H1 (cell line): ENCODE results near the gene CEP192. TPM values are rescaled to one million over a fixed set of nuclear protein-coding genes. Genes with fewer than 3 reads are reported as not detected.

Experiments
- EZH2 ChIP-seq: fragments of 200-600 bp; sonication (generic); IDR thresholded peaks from 2 replicates; pipeline ENCODE4 v1.7.1; 2012; ENCODE audit warnings: low read depth, mild to moderate bottlenecking, moderate library complexity, low read length, inconsistent platforms; ENCODE audit not compliant: severe bottlenecking
- KDM5A ChIP-seq: fragments of 200-600 bp; IDR thresholded peaks from 2 replicates; pipeline ENCODE4 v1.7.1; 2012; ENCODE audit warnings: mild to moderate bottlenecking, low read length, inconsistent platforms, mixed read lengths
- POU5F1 ChIP-seq: IDR thresholded peaks from 2 replicates; pipeline ENCODE4 v1.6.1; 2011; ENCODE audit warnings: low read depth, mild to moderate bottlenecking, low read length, moderate library complexity
- SIN3A ChIP-seq, 2 experiments: IDR thresholded peaks in 1 of 2; conservative IDR thresholded peaks in 1 of 2; 2 replicates each; pipeline ENCODE4 v1.6.1; 2011 to 2012; ENCODE audit warnings: low read length in 2 of 2, improper control_type of control experiment in 1 of 2, low read depth in 1 of 2, mild to moderate bottlenecking in 1 of 2
- SRF ChIP-seq: IDR thresholded peaks from 2 replicates; pipeline ENCODE4 v1.6.1; 2011; ENCODE audit warnings: mild to moderate bottlenecking, low read depth, low read length, moderate library complexity
- USF2 ChIP-seq: IDR thresholded peaks from 2 replicates; pipeline ENCODE4 v1.6.1; 2011; ENCODE audit warnings: low read length, improper control_type of control experiment
- polyA plus RNA-seq, 7 experiments: library from polyadenylated mRNA; depleted of rRNA in 3 of 7; stranded (reverse) in 5 of 7; unstranded in 2 of 7; fragments of >200 nt in 5 of 7; fragments of 200-250 nt in 2 of 7; gene quantifications; 1 replicate in 5 of 7; 2 replicates in 1 of 7; 4 replicates in 1 of 7; pipeline versions ENCODE4 v1.2.1 to v1.2.3, GENCODE V29; 2011 to 2013; ENCODE audit warnings: missing spikeins in 2 of 7, mixed read lengths in 2 of 7
- total RNA-seq: library from RNA; stranded (reverse); fragmentation: NEBNext Ultra II Directional; extraction: Animal tissue kit (Norgen Biotek cat#: 25700); gene quantifications from 2 replicates; pipeline ENCODE4 v1.2.1, GENCODE V29; 2021
- TF ChIP-seq, protein P1 (sequence below): fragments of 300-600 bp; sonication (generic); IDR thresholded peaks from 2 replicates; pipeline ENCODE4 v1.7.1; 2012; ENCODE audit warnings: low read length, moderate library complexity, mild to moderate bottlenecking, inconsistent platforms; ENCODE audit not compliant: insufficient replicate concordance

Gene CEP192
- total and polyA plus RNA-seq, 2 of the 8 experiments (the other 6 are each of a cell fraction or from before 2014, with no cell fraction given), result 13.4 to 23.1 TPM

DNA sequence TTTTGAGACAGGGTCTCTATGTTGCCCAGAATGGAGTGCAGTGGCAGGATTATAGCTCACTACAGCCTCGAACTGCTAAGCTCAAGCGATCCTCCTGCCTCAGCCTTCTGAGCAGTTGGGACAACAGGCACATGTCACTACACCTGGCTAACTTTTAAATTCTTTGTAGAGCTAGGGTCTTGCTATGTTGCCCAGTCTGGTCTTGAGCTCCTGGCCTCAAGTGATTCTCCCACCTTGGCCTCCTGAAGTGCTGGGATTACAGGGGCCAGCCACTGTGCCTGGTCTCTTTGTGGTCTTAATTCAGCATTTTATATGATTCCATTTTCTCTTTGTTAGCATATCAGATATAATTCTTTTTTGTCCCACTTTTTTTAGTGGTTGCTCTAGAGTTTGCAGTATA lies 34.1 kb downstream of the CEP192 start (continued):
- TF ChIP-seq, protein P1, sequence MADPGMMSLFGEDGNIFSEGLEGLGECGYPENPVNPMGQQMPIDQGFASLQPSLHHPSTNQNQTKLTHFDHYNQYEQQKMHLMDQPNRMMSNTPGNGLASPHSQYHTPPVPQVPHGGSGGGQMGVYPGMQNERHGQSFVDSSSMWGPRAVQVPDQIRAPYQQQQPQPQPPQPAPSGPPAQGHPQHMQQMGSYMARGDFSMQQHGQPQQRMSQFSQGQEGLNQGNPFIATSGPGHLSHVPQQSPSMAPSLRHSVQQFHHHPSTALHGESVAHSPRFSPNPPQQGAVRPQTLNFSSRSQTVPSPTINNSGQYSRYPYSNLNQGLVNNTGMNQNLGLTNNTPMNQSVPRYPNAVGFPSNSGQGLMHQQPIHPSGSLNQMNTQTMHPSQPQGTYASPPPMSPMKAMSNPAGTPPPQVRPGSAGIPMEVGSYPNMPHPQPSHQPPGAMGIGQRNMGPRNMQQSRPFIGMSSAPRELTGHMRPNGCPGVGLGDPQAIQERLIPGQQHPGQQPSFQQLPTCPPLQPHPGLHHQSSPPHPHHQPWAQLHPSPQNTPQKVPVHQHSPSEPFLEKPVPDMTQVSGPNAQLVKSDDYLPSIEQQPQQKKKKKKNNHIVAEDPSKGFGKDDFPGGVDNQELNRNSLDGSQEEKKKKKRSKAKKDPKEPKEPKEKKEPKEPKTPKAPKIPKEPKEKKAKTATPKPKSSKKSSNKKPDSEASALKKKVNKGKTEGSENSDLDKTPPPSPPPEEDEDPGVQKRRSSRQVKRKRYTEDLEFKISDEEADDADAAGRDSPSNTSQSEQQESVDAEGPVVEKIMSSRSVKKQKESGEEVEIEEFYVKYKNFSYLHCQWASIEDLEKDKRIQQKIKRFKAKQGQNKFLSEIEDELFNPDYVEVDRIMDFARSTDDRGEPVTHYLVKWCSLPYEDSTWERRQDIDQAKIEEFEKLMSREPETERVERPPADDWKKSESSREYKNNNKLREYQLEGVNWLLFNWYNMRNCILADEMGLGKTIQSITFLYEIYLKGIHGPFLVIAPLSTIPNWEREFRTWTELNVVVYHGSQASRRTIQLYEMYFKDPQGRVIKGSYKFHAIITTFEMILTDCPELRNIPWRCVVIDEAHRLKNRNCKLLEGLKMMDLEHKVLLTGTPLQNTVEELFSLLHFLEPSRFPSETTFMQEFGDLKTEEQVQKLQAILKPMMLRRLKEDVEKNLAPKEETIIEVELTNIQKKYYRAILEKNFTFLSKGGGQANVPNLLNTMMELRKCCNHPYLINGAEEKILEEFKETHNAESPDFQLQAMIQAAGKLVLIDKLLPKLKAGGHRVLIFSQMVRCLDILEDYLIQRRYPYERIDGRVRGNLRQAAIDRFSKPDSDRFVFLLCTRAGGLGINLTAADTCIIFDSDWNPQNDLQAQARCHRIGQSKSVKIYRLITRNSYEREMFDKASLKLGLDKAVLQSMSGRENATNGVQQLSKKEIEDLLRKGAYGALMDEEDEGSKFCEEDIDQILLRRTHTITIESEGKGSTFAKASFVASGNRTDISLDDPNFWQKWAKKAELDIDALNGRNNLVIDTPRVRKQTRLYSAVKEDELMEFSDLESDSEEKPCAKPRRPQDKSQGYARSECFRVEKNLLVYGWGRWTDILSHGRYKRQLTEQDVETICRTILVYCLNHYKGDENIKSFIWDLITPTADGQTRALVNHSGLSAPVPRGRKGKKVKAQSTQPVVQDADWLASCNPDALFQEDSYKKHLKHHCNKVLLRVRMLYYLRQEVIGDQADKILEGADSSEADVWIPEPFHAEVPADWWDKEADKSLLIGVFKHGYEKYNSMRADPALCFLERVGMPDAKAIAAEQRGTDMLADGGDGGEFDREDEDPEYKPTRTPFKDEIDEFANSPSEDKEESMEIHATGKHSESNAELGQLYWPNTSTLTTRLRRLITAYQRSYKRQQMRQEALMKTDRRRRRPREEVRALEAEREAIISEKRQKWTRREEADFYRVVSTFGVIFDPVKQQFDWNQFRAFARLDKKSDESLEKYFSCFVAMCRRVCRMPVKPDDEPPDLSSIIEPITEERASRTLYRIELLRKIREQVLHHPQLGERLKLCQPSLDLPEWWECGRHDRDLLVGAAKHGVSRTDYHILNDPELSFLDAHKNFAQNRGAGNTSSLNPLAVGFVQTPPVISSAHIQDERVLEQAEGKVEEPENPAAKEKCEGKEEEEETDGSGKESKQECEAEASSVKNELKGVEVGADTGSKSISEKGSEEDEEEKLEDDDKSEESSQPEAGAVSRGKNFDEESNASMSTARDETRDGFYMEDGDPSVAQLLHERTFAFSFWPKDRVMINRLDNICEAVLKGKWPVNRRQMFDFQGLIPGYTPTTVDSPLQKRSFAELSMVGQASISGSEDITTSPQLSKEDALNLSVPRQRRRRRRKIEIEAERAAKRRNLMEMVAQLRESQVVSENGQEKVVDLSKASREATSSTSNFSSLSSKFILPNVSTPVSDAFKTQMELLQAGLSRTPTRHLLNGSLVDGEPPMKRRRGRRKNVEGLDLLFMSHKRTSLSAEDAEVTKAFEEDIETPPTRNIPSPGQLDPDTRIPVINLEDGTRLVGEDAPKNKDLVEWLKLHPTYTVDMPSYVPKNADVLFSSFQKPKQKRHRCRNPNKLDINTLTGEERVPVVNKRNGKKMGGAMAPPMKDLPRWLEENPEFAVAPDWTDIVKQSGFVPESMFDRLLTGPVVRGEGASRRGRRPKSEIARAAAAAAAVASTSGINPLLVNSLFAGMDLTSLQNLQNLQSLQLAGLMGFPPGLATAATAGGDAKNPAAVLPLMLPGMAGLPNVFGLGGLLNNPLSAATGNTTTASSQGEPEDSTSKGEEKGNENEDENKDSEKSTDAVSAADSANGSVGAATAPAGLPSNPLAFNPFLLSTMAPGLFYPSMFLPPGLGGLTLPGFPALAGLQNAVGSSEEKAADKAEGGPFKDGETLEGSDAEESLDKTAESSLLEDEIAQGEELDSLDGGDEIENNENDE, result no peak
- TF ChIP-seq KDM5A, result no peak
- TF ChIP-seq USF2, result no peak
- TF ChIP-seq EZH2, result no peak
- TF ChIP-seq SRF, result no peak
- no peak for TF ChIP-seq POU5F1
- no peak for TF ChIP-seq SIN3A (conservative IDR thresholded peaks at IDR 0.05 in 1 of 2, IDR thresholded peaks at IDR 0.05 in 1 of 2; ENCODE audit: low read depth in 1 of 2, low read length in 2 of 2)
